ENCODE data around the gene GNL3L.

- TF ChIP-seq PATZ1 (CRISPR knock-in tag; IDR thresholded peaks at IDR 0.05; ENCODE audit: borderline replicate concordance) (no peak), CREB5 (CRISPR knock-in tag; IDR thresholded peaks at IDR 0.05; ENCODE audit: low read depth) (no peak), ZNF70 (CRISPR knock-in tag; IDR thresholded peaks at IDR 0.05) (no peak), ZFP3 (CRISPR knock-in tag; IDR thresholded peaks at IDR 0.05) (no peak), ZFP30 (CRISPR knock-in tag; IDR thresholded peaks at IDR 0.05) (no peak), RARB (CRISPR knock-in tag; IDR thresholded peaks at IDR 0.05) (no peak), ZNF8 (CRISPR knock-in tag; IDR thresholded peaks at IDR 0.05) (no peak), GLIS3 (CRISPR knock-in tag; IDR thresholded peaks at IDR 0.05) (no peak), TOX (CRISPR knock-in tag; IDR thresholded peaks at IDR 0.05; ENCODE audit: borderline replicate concordance) (no peak), BACH2 (CRISPR knock-in tag; IDR thresholded peaks at IDR 0.05; ENCODE audit: borderline replicate concordance) (no peak), ESRRG (CRISPR knock-in tag; IDR thresholded peaks at IDR 0.05) (no peak), OSR1 (CRISPR knock-in tag; IDR thresholded peaks at IDR 0.05) (no peak)
These were observed 31.6 kb downstream of the GNL3L start for GRCh38 chrX:54561622-54562021.
